Stimulated activated CD8-positive, alpha-beta memory T cell treated with anti-CD3 and anti-CD28 coated beads, Interleukin-4, amount 100 ng/mL, for 1 hour (primary cell): ENCODE data around the gene PCYT2.
"Not testable (repeated sequence)": the region's sequence is repeated elsewhere in the genome, so short reads cannot be mapped to it uniquely, and the experiment has no call there.

Experiments used
- DNase-seq, 2 donors: peaks; one replicate each; pipeline ENCODE4 v3.0.0-alpha.2; 2020; ENCODE audit warnings: low read depth in 2 of 2, low spot score in 1 of 2

Gene PCYT2

GRCh38 chr17:81911277-81911961, at the start of gene PCYT2:
Gene PCYT2, minus strand, starts transcription at chr17:81911399. Its CDS starts 44 bp downstream, at chr17:81911355.
- DNase-seq = peak; percentile 86 to 88

DNA sequence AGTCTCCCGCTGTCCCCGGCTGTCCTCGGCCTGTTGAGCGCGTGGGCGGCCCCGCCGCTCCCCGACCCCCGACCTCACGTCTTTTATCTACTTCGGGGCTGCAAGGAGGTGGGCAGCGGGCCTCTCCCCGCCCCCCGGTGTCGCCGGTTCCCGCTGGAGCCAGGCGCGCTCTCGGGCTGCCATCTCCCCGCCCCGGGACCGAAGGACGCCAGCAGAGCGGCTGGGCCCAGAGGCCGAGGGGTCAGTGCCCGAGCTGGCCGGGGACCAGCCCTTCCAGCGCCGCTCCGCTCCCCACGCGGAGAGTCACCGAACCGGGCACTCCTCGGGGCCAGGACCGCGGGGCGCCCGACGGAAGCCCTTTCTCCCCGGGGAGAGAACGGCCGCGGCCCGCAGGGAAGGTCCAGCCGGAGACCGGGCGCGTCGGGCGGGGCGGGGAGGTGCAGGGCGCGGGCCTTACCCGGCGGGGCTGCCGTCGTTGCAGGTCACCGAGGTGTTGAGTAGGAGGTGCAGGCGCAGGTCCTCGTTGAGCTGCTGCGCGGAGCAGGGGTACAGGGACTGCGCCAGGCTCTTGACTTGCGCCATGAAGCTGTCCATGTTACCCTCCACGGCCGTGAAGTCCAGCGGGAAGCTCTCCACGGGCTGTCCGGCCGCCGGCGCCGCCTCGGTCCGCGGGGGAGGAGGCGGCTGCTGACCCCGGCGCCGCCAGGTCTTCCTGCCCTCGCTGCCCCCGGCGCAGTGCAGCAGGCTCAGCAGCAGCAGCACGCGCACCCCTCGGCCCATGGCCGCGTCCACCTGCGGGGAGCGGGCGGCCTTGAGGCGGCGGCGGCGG, 49.1 kb upstream of the PCYT2 start:
- DNase-seq = no peak

DNA sequence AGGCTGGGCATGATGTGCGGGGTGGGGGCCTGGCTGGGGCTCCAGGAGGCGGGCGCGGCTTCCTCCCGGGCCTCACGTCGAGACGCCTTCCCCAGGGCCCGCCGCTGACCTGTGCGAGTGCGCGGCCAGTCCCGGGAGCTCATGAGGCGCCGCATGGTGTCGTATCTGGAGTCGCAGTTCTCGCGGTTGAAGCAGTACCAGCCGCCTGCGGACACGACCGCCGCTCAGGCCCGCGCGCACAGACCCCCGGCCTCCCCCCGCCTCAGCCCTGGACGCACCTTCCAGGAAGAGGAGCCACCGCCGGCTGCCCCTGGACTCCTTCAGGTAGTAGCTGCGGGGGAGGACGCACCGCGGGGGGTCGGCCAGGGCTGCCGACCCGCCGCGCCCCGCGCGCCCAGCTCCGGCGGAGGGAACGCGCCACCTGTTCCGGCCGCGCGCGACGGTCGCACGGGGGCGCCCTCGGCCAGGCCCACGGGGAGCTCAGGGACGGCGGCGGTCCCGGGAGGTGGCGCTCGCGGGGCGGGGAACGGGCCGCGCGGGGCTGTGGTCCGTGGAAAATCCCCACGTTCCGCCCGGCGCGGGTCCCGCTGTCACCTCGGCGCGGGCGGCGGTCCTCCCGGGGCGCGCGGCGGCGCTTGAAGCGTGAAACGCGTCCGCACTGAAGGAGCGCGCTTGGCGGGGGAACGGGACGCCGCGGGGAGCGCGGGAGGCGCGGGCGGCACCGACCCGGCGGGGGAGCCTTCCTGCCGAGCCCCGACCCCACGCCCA, 48.3 kb upstream of the PCYT2 start:
- DNase-seq = peak; percentile 60 to 67

DNA sequence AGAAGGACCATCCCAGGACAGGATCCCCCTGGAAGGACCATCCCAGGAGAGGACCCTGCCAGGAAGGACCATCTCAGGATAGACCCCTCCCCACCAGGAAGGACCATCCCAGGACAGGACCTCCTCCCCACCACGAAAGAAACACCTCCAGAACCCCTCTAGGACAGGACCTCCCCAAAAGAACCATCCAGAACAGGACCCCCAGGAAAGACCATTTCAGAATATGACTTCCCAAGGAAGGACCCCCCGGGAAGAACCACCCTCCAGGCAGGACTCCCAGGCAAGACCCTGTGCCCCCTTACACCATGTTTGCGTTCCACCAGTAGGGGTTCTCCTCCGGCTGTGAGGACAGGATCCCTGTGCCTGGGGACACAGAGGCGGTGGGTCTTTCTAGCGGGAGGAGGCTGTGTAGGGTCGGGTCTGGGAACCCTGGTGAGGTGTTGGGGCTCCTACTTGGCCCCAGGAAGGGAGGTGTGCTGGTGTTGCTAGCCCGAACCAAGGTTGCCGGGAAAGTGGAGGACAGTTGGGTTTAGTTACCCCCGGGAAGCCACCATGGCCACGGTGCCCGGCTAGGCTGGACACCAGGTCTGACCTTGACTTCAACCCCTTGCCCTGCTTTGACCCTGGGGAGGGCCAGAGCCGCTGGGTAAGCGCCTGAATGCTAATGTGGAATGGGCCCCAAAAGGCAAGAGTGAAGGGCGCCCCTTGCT, 47.6 kb upstream of the PCYT2 start:
- DNase-seq = no peak

DNA sequence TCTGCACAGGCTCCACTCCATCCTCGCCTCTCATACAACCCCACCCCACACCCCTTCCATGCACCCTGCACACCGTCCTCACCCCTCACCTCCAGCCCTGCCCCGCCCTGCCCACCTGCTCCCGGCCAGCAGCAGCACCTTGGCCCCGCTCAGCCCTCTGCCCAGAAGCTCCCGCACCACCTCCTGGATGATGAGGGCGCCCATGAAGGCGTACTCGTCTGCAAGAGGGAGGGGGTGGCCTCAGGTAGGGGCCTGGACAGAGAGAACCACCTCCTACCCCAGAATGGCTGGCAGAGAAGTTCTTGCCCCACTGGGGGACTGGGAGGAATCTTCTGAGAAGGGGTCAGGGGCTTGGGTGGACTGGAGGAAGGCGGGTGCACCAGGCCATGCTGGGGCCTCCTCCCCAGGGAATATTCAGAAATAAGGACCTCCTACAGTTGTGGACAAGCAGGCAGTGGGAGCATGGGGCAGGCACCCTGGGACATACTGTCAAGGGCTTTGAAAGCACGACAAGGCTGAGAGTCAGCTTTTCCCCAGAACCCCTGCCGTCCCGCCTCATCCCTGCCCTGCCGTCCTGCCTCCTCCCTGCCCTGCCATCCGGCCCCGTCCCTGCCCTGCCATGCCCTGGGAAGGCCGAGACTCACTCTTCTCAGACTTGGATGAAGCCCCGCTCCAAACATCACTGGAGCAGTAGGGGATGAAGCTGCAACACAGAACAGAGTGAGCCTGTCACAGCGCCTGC, 46.7 kb upstream of the PCYT2 start:
- DNase-seq = no peak

DNA sequence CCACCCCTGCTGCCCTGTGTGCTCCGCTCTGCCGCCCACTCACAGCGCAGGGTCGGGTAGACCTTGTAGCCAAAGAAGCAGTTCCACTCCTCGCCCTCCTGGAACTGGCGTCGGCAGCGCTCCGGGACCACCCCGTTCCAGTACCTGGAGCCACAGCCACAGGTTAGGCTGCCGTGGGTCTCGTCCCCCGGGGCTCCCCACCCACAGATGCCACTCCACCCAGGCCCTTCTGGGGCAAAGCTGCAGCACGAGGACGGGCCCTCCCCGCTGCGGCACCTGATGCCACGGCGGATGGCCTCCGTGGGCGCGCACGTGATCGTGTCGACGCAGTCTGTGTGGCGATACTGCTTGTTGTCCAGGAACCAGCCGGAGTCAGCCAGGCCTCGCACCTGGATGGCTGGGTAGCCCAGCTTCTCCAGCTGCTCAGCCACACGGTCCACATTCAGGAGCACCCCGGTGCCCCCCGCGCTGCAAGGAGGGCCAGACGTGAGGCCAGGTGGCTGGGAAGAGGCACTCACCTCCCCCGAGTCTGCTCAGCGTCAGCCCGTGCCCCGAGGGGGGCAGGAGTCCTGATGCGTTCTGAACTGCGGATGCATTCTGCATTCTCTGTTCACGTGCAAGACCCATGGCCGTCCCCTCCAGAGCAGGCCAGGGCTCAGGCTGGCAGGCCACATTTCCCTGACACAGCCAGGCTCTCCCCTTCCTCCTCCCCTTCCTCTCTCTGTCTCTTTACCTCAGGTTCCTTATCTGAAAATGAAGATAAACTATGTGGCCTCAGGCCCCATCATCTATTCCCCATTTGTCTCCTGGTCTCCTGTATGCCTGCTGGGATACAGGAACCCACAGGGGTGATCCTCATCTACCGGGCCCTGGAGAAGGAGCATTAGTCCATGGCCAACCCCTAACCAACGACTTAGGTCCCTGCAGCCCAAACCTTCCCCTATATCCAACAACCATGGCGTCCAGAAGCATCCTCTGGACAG, 45.7 kb upstream of the PCYT2 start:
- no peak for DNase-seq

GRCh38 chr17:81955756-81956544, 44.8 kb upstream of the PCYT2 start:
- no peak for DNase-seq

- DNase-seq = no peak
Observed at GRCh38 chr17:81955058-81955681, 44.0 kb upstream of the PCYT2 start.

- DNase-seq = no peak
Observed at GRCh38 chr17:81954131-81955057, 43.2 kb upstream of the PCYT2 start.

DNA sequence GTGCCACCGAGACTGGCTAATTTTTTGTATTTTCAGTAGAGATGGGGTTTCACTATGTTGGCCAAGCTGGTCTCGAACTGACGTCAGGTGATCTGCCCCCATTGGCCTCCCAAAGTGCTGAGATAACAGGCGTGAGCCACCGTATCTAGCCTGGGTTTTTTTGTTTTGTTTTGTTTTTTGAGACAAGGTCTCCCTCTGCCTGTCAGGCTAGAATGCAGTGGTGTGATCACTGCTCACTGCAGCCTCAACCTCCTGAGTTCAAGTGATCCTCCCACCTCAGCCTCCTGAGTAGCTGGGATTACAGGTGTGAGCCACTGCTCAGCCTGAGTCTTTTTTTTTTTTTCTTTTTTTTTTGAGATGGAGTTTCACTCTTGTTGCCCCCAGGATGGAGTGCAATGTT, 42.2 kb upstream of the PCYT2 start:
- not testable (repeated sequence) for DNase-seq

- DNase-seq = no peak
Observed at GRCh38 chr17:81952792-81953228, 41.6 kb upstream of the PCYT2 start.

DNA sequence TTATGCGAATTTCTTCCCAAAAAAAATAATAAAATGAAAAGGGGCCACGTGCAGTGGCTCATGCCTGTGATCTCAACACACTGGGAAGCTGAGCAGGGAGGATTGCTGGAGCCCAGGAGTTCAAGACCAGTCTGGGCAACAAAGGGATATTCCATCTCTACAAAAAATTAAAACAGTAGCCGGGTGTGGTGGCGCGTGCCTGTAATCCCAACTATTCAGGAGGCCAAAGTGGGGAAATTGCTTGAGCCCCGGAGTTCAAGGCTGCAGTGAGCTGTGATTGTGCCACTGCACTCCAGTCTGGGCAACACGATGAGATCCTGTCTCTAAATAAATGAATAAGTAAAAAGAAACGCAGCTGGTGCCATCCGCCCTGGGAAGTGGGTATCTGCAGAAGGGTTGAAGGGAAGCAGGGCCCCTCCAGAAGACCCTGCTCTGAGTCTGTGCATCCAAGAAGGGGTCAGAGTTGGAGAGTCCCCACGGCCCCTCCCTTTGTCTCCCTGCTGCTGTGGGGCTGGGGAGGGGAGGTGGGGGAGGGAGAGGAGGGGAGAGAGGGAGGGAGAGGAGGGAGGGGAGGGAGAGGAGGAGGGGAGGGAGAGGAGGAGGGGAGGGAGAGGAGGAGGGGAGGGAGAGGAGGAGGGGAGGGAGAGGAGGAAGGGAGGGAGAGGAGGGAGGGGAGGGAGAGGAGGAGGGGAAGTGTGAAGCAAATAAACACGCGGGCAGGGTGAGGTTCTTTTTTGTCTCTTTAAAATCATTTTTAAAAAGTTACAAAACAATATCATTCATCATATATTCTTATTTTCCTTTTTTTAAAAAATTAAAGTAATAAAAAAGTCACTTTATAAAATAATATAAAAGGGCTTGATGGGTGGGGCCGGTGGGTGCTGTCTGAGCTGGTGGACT, 40.8 kb upstream of the PCYT2 start:
- no peak for DNase-seq

- DNase-seq = no peak
Observed at GRCh38 chr17:81950501-81950900, 39.3 kb upstream of the PCYT2 start.

GRCh38 chr17:81948635-81949378, 37.6 kb upstream of the PCYT2 start:
- DNase-seq = no peak

GRCh38 chr17:81947189-81947588, 36.0 kb upstream of the PCYT2 start, which contains the start of gene MYADML2:
Gene MYADML2, minus strand, starts transcription at chr17:81947233. Its CDS starts 5,492 bp downstream, at chr17:81941741.
- DNase-seq = no peak
